K562 (cell line): ENCODE measurements around the gene ATRIP. TPM values are rescaled to one million over a fixed set of nuclear protein-coding genes. Genes with fewer than 3 reads are reported as not detected.

Source experiments
- CCAR2 ChIP-seq: fragments of 200-400 bp; formaldehyde crosslinking; IDR thresholded peaks from 2 replicates; pipeline ENCODE4 v1.6.1; 2017; ENCODE audit warnings: mild to moderate bottlenecking, low read depth, low read length
- CEBPB ChIP-seq: fragments of 450-650 bp; IDR thresholded peaks from 2 replicates; pipeline ENCODE4 v1.6.1; 2016; ENCODE audit warnings: missing genetic modification characterization, missing compliant biosample characterization
- ELF1 ChIP-seq: fragments of 200-800 bp; sonication (Bioruptor generic); IDR thresholded peaks from 2 replicates; pipeline ENCODE4 v1.6.1; 2016; ENCODE audit warnings: missing genetic modification characterization, missing compliant biosample characterization
- polyA plus RNA-seq, 8 experiments: library from polyadenylated mRNA; depleted of rRNA in 4 of 8; stranded (reverse) in 5 of 8; unstranded in 3 of 8; fragments of >200 nt; fragmentation: Nextera tagmentation in 2 of 8; fragmentation: Illumina TruSeq in 1 of 8; extraction: Ambion mirVana in 2 of 8; extraction: Trizol in 1 of 8; gene quantifications; 2 replicates each; pipeline versions ENCODE4 v1.2.1 to v1.2.3, GENCODE V29; 2011 to 2014; ENCODE audit warnings: inconsistent platforms in 1 of 8, missing spikeins in 1 of 8
- total RNA-seq, 7 experiments: library from RNA; depleted of rRNA in 6 of 7; stranded (reverse); fragments of >200 nt in 6 of 7; fragmentation: Illumina TruSeq in 2 of 7; extraction: Trizol in 2 of 7; gene quantifications; 2 replicates each; pipeline versions ENCODE4 v1.2.1 to v1.2.3, GENCODE V29; 2011 to 2021; ENCODE audit warnings: low replicate concordance in 1 of 7
- TF ChIP-seq, protein P1 (sequence below), 2 experiments: fragments of 150-350 bp in 1 of 2; IDR thresholded peaks; 2 replicates each; pipeline ENCODE4 v1.6.1; 2012 to 2016; ENCODE audit warnings: low read depth in 2 of 2, low read length in 2 of 2, mild to moderate bottlenecking in 1 of 2, moderate library complexity in 1 of 2
- TF ChIP-seq, protein P2 (sequence below): fragments of 450-650 bp; IDR thresholded peaks from 2 replicates; pipeline ENCODE4 v1.6.1; 2018; ENCODE audit warnings: mild to moderate bottlenecking, low read depth; ENCODE audit not compliant: partially characterized antibody

The ATRIP gene
- total and polyA plus RNA-seq, 9 of the 15 experiments (the other 6 are each of a cell fraction or from before 2014, with no cell fraction given): 1.7 to 15.7 (median 10.5) TPM

GRCh38 chr3:48406443-48407431, 39.8 kb upstream of the ATRIP start (continued):
- TF ChIP-seq, protein P1, sequence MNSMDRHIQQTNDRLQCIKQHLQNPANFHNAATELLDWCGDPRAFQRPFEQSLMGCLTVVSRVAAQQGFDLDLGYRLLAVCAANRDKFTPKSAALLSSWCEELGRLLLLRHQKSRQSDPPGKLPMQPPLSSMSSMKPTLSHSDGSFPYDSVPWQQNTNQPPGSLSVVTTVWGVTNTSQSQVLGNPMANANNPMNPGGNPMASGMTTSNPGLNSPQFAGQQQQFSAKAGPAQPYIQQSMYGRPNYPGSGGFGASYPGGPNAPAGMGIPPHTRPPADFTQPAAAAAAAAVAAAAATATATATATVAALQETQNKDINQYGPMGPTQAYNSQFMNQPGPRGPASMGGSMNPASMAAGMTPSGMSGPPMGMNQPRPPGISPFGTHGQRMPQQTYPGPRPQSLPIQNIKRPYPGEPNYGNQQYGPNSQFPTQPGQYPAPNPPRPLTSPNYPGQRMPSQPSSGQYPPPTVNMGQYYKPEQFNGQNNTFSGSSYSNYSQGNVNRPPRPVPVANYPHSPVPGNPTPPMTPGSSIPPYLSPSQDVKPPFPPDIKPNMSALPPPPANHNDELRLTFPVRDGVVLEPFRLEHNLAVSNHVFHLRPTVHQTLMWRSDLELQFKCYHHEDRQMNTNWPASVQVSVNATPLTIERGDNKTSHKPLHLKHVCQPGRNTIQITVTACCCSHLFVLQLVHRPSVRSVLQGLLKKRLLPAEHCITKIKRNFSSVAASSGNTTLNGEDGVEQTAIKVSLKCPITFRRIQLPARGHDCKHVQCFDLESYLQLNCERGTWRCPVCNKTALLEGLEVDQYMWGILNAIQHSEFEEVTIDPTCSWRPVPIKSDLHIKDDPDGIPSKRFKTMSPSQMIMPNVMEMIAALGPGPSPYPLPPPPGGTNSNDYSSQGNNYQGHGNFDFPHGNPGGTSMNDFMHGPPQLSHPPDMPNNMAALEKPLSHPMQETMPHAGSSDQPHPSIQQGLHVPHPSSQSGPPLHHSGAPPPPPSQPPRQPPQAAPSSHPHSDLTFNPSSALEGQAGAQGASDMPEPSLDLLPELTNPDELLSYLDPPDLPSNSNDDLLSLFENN (IDR thresholded peaks at IDR 0.05; ENCODE audit: low read depth in 2 of 2, low read length in 2 of 2): no peak
- TF ChIP-seq, protein P2, sequence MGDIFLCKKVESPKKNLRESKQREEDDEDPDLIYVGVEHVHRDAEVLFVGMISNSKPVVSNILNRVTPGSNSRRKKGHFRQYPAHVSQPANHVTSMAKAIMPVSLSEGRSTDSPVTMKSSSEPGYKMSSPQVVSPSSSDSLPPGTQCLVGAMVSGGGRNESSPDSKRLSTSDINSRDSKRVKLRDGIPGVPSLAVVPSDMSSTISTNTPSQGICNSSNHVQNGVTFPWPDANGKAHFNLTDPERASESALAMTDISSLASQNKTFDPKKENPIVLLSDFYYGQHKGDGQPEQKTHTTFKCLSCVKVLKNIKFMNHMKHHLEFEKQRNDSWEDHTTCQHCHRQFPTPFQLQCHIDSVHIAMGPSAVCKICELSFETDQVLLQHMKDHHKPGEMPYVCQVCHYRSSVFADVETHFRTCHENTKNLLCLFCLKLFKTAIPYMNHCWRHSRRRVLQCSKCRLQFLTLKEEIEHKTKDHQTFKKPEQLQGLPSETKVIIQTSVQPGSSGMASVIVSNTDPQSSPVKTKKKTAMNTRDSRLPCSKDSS: no peak
- no peak for TF ChIP-seq ELF1 (tag)
- TF ChIP-seq CCAR2: no peak
- TF ChIP-seq CEBPB (tag): no peak
